Muscle layer of duodenum (tissue), 2 donors: ENCODE data around the gene MINDY1.
A peak's percentile ranks its signal among the peaks of the same experiment; 100 is the strongest.

Experiments
- H3K27ac ChIP-seq: one replicate; pipeline ENCODE4 v1.7.0; 2013; ENCODE audit warnings: mild to moderate bottlenecking, low read length
- H3K27me3 ChIP-seq: one replicate; pipeline ENCODE4 v1.7.0; 2013; ENCODE audit warnings: low read depth, mild to moderate bottlenecking, control low read depth, low read length
- H3K36me3 ChIP-seq, 2 donors: one replicate each; pipeline ENCODE4 v1.7.0; 2013; ENCODE audit warnings: low read length in 2 of 2, control low read depth in 1 of 2, mild to moderate bottlenecking in 1 of 2; ENCODE audit not compliant: insufficient read depth in 2 of 2, control insufficient read depth in 1 of 2
- H3K4me1 ChIP-seq, 2 donors: one replicate each; pipeline ENCODE4 v1.7.0; 2013; ENCODE audit warnings: low read length in 2 of 2, mild to moderate bottlenecking in 2 of 2, control low read depth in 1 of 2, moderate library complexity in 1 of 2; ENCODE audit not compliant: insufficient read depth in 2 of 2, control insufficient read depth in 1 of 2
- H3K4me3 ChIP-seq, 2 donors: one replicate each; pipeline ENCODE4 v1.7.0; 2013; ENCODE audit warnings: low read length in 2 of 2, low read depth in 1 of 2, mild to moderate bottlenecking in 1 of 2
- H3K9me3 ChIP-seq, 2 donors: one replicate each; pipeline ENCODE4 v1.7.0; 2013; ENCODE audit warnings: low read length in 2 of 2, control low read depth in 1 of 2, mild to moderate bottlenecking in 1 of 2; ENCODE audit not compliant: control insufficient read depth in 1 of 2
- donor health status: healthy.

The MINDY1 gene

GRCh38 chr1:151010346-151010726, 3.6 kb upstream of the MINDY1 start:
- Histone ChIP-seq H3K4me3 (no peak overlapping the region), H3K27me3 (no peaks in the 10 kb centered on the region), H3K9me3 (no peaks in the 10 kb centered on the region), H3K27ac (no peak overlapping the region), H3K36me3 (peaks cover 0 to 7% of the 10 kb centered on the region in 2 donors), H3K4me1 (peaks cover 27 to 39% of the 10 kb centered on the region in 2 donors)

- no peaks in the 10 kb centered on the region for H3K27me3 ChIP-seq
- peak overlapping the region in 1 of 2 donors; percentile 78 for H3K4me3 ChIP-seq
- peaks cover 27 to 45% of the 10 kb centered on the region in 2 donors for H3K4me1 ChIP-seq
- H3K27ac ChIP-seq, result peak overlapping the region; percentile 95
- peaks cover 0 to 7% of the 10 kb centered on the region in 2 donors for H3K36me3 ChIP-seq
- no peaks in the 10 kb centered on the region for H3K9me3 ChIP-seq
Measured at GRCh38 chr1:151009674-151010345, 3.1 kb upstream of the MINDY1 start.

- H3K36me3 ChIP-seq, result peaks cover 0 to 7% of the 10 kb centered on the region in 2 donors
- H3K27ac ChIP-seq, result peak overlapping the region; percentile 95
- no peaks in the 10 kb centered on the region for H3K9me3 ChIP-seq
- no peaks in the 10 kb centered on the region for H3K27me3 ChIP-seq
- H3K4me1 ChIP-seq, result peaks cover 27 to 48% of the 10 kb centered on the region in 2 donors
- peak overlapping the region; percentile 78 to 88 for H3K4me3 ChIP-seq
Measured at GRCh38 chr1:151009206-151009587, 2.5 kb upstream of the MINDY1 start.

GRCh38 chr1:151008244-151009205, 1.8 kb upstream of the MINDY1 start, which contains the start of gene PRUNE1:
TSS of gene PRUNE1 (plus strand) at chr1:151008449. CDS start at chr1:151008633, 184 bp downstream.
- H3K4me1 ChIP-seq, result peaks cover 24 to 51% of the 10 kb centered on the region in 2 donors
- no peaks in the 10 kb centered on the region for H3K9me3 ChIP-seq
- peaks cover 0 to 7% of the 10 kb centered on the region in 2 donors for H3K36me3 ChIP-seq
- peak within 1 kb of the TSS; percentile 95 for H3K27ac ChIP-seq
- H3K27me3 ChIP-seq, result no peaks in the 10 kb centered on the region
- peak within 1 kb of the TSS; percentile 78 to 88 for H3K4me3 ChIP-seq

GRCh38 chr1:151007853-151008243, 1.1 kb upstream of the MINDY1 start:
- Histone ChIP-seq H3K4me3 (peak overlapping the region; percentile 78 to 88), H3K27me3 (no peaks in the 10 kb centered on the region), H3K27ac (peak overlapping the region; percentile 95), H3K36me3 (peaks cover 0 to 7% of the 10 kb centered on the region in 2 donors), H3K9me3 (no peaks in the 10 kb centered on the region), H3K4me1 (peaks cover 22 to 54% of the 10 kb centered on the region in 2 donors)

- H3K4me3 ChIP-seq, result peak overlapping the region; percentile 82 to 88
- H3K4me1 ChIP-seq, result peaks cover 25 to 57% of the 10 kb centered on the region in 2 donors
- H3K27me3 ChIP-seq, result no peaks in the 10 kb centered on the region
- H3K36me3 ChIP-seq, result peaks cover 8 to 22% of the 10 kb centered on the region in 2 donors
- peak overlapping the region; percentile 95 for H3K27ac ChIP-seq
- H3K9me3 ChIP-seq, result no peaks in the 10 kb centered on the region
Measured at GRCh38 chr1:151005729-151006319, 878 bp downstream of the MINDY1 start.

- Histone ChIP-seq H3K4me3 (peak overlapping the region; percentile 1 to 36), H3K27me3 (no peaks in the 10 kb centered on the region), H3K9me3 (no peaks in the 10 kb centered on the region), H3K36me3 (peaks cover 17 to 37% of the 10 kb centered on the region in 2 donors), H3K27ac (peak overlapping the region; percentile 17), H3K4me1 (peaks cover 19 to 43% of the 10 kb centered on the region in 2 donors)
Measured at GRCh38 chr1:151003180-151003579, 3.5 kb downstream of the MINDY1 start.

GRCh38 chr1:151002611-151003010, 4.1 kb downstream of the MINDY1 start:
- H3K36me3 ChIP-seq, result peaks cover 22 to 43% of the 10 kb centered on the region in 2 donors
- no peaks in the 10 kb centered on the region for H3K27me3 ChIP-seq
- no peaks in the 10 kb centered on the region for H3K9me3 ChIP-seq
- H3K4me3 ChIP-seq, result peak overlapping the region in 1 of 2 donors; percentile 36
- peaks cover 14 to 40% of the 10 kb centered on the region in 2 donors for H3K4me1 ChIP-seq
- H3K27ac ChIP-seq, result no peak overlapping the region

GRCh38 chr1:151002051-151002450, 4.7 kb downstream of the MINDY1 start:
- Histone ChIP-seq H3K27ac (no peak overlapping the region), H3K4me1 (peaks cover 10 to 34% of the 10 kb centered on the region in 2 donors), H3K27me3 (no peaks in the 10 kb centered on the region), H3K36me3 (peaks cover 27 to 49% of the 10 kb centered on the region in 2 donors), H3K4me3 (peak overlapping the region in 1 of 2 donors; percentile 36), H3K9me3 (no peaks in the 10 kb centered on the region)

- Histone ChIP-seq H3K9me3 (no peaks in the 10 kb centered on the region), H3K36me3 (peaks cover 27 to 53% of the 10 kb centered on the region in 2 donors), H3K4me3 (no peak overlapping the region), H3K4me1 (peaks cover 10 to 30% of the 10 kb centered on the region in 2 donors), H3K27me3 (no peaks in the 10 kb centered on the region), H3K27ac (no peak overlapping the region)
Measured at GRCh38 chr1:151001602-151002001, 5.1 kb downstream of the MINDY1 start.

- Histone ChIP-seq H3K36me3 (peaks cover 27 to 54% of the 10 kb centered on the region in 2 donors), H3K4me3 (no peak overlapping the region), H3K9me3 (no peaks in the 10 kb centered on the region), H3K27ac (no peak overlapping the region), H3K27me3 (no peaks in the 10 kb centered on the region), H3K4me1 (peaks cover 12 to 33% of the 10 kb centered on the region in 2 donors)
Measured at GRCh38 chr1:151000408-151000807, 6.3 kb downstream of the MINDY1 start.
